Rectal smooth muscle tissue (tissue), 1 donor: ENCODE data around the gene CFAP45.

Experiments
- H3K27ac ChIP-seq: one replicate; pipeline ENCODE4 v1.7.0; 2013; ENCODE audit warnings: low read depth, low read length, inconsistent platforms
- H3K27me3 ChIP-seq: one replicate; pipeline ENCODE4 v1.7.0; 2013; ENCODE audit warnings: low read length; ENCODE audit not compliant: control insufficient read depth, insufficient read depth
- H3K36me3 ChIP-seq: one replicate; pipeline ENCODE4 v1.7.0; 2013; ENCODE audit warnings: low read length; ENCODE audit not compliant: control insufficient read depth, insufficient read depth
- H3K4me1 ChIP-seq: one replicate; pipeline ENCODE4 v1.7.0; 2013; ENCODE audit warnings: low read length; ENCODE audit not compliant: control insufficient read depth, insufficient read depth
- H3K4me3 ChIP-seq: one replicate; pipeline ENCODE4 v1.7.0; 2013; ENCODE audit warnings: low read length
- H3K9ac ChIP-seq: one replicate; pipeline ENCODE4 v1.7.0; 2013; ENCODE audit warnings: low read length

The CFAP45 gene

DNA sequence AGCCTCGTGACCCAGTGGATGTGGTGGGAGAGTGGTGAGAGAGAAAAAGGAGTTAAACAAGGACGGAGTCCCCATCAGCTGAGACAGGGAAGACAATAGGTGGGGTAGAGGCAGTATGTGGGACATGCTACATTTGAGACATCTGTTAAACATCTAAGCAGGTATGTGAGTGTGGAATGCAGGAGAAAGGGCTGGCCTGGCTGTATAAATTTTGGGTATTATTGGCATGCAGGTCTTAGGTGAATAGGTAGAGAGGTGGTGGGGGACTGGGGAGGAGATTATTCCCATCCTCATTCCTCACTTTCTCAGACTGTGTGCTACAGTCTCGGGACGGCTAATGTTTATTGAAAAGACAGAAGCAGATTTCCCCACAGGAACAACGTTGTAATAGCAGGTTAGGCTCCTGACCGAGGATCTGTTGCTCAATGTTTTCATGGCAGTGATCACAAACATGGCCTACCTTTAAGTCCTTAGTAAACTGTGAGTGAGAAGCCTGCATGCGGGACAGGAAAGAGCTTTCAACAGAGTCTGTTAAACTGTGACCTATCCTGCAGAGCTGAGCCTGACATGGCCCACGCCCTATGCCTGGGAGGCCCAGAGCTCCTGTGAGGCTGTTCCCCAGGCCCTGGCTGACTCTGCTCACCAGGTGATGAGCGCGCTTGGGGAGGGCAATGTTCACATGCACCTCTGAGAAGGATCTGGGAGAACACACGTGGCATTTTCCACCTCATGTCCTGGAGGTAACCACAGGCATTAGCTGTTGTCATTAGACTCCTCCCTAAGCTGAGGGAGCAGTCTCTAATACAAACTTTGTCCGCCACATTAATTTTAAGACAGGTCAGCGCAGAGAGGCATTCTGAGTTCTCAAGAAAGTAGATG is 54.0 kb downstream of the CFAP45 start:
- no peaks in the 10 kb centered on the region for H3K4me1 ChIP-seq
- no peak overlapping the region for H3K4me3 ChIP-seq
- no peak overlapping the region for H3K9ac ChIP-seq
- no peaks in the 10 kb centered on the region for H3K27me3 ChIP-seq
- no peaks in the 10 kb centered on the region for H3K36me3 ChIP-seq
- no peak overlapping the region for H3K27ac ChIP-seq

DNA sequence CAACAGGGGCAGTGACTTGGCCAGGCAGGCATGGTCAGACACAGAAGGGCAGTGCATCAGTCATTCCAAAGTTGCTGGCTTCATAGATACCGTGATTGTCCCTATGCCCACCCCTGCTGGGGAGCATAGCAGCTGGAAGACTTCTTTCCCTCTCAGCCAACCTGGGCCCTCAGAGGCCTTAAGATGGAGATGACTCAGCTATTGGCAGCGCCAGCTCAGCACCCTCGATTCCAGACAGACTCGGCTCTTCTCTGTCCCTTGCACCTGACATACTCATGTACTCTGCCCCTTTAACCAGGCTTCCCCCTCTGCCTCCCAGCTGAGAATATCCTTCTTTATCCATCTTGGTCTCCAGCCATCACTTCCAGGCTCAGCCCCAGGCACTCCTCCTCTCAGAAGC is 56.5 kb downstream of the CFAP45 start:
- H3K9ac ChIP-seq = no peak overlapping the region
- H3K4me1 ChIP-seq = no peaks in the 10 kb centered on the region
- no peaks in the 10 kb centered on the region for H3K36me3 ChIP-seq
- no peak overlapping the region for H3K4me3 ChIP-seq
- H3K27ac ChIP-seq = no peak overlapping the region
- H3K27me3 ChIP-seq = no peaks in the 10 kb centered on the region

DNA sequence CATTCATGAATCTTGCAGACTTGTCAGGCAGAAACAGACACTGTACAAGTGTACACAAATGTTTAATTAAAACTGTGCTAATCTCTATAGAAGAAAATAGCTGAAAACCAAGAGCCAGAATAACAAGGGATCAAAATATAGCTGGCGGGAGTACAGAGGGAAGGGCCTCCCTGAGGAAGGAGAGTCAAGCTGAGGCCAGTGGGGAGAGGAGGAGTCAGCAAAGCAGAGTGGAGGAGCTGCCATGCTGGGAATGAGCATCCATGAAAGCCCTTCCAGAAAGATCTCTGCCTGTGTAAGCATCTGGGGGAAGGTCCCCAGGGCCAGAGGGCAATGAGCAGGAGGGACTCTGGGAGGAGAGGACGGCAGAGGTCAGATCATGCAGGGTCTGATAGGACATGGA is 58.2 kb downstream of the CFAP45 start:
- Histone ChIP-seq H3K36me3 (peaks cover 3% of the 10 kb centered on the region), H3K27me3 (no peaks in the 10 kb centered on the region), H3K27ac (no peak overlapping the region), H3K4me1 (no peaks in the 10 kb centered on the region), H3K4me3 (no peak overlapping the region), H3K9ac (no peak overlapping the region)

DNA sequence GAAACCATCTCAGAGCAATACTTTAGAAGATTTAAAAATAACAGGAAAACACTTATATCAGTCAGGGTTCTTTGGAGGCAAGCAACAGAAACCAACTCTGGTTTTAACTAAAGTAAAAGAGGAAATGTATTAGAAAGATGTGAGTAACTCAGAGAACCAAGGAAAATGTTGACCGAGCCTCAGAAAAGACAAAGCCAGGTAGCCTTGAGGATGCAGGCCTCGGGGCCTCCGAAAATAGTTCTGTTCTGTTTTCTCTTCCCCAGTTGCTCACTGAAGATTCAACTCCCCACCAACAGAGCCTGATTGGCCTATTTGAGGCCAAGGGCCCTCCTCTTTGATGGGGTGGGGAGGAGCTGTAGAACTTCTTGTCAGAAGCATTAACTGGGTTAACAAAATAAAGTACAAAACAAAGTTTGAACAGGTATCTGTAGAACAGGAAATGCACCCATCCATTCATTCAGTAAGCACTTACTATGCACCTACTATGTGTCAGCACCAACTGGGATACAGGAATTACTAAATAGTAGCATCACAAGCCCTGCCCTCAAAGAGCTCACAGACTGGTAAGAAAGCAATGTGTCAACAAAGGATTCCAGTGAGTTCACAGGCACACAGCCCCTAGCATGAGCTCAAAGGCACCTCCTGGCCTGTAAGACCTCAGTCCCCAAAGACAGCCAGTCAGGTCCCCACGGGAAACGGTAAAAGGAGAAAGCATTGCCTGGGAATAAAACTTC is 60.7 kb downstream of the CFAP45 start:
- Histone ChIP-seq H3K9ac (no peak overlapping the region), H3K4me3 (no peak overlapping the region), H3K4me1 (no peaks in the 10 kb centered on the region), H3K27me3 (no peaks in the 10 kb centered on the region), H3K36me3 (peaks cover 6% of the 10 kb centered on the region), H3K27ac (no peak overlapping the region)

DNA sequence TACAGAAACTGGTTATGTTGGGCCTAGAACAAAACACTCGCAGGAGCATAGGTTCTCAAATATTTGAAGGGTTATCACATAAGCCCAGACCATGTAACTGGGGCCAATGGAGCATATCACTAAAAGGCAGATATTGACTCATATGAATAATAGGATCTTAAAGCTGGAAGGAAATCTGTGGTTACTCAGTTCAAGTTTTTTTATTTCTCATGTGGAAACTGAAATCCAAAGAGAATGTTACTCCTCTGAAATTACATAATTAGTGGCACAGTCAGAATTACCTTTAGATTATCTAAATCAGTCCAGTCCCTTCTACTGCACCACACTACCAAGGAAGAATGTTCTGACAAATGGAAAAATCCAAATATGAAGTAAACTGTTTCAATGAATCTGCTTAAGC is 61.2 kb downstream of the CFAP45 start:
- H3K27me3 ChIP-seq = no peaks in the 10 kb centered on the region
- H3K36me3 ChIP-seq = peaks cover 6% of the 10 kb centered on the region

DNA sequence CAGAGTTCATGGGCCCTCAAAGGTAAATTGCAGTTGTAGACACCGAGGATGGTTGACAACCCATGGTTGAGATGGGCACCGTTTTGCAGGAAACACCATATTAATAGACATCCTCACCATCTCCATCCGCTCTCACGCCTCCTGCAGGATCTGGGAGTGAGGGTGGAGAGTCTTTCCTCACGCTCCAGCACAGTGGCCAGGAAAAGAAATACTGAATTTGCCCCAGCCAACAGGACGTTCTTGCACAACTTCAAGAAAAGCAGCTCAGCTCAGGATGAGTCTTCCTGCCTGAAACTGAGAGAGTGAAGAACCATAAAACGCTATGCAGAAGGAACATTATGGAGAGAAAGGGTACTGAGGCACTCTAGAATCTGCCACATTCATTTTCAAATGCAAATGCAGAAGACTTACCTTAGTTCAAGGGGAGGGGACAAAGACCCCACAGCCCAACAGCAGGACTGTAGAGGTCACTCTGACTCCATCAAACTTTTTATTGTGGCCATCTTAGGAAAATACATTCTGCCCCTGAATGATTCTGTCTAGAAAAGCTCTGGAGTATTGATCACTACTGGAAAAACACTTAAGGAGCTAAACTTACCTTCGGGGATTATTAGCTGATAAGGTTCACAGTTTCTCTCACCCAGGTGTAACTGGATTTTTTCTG is 64.0 kb downstream of the CFAP45 start:
- Histone ChIP-seq H3K36me3 (peaks cover 6% of the 10 kb centered on the region), H3K27me3 (no peaks in the 10 kb centered on the region), H3K4me1 (no peaks in the 10 kb centered on the region), H3K27ac (no peak overlapping the region), H3K4me3 (no peak overlapping the region), H3K9ac (no peak overlapping the region)

More for the DNA sequence above, 61.2 kb downstream of the CFAP45 start:
- Histone ChIP-seq H3K9ac (no peak overlapping the region), H3K4me1 (no peaks in the 10 kb centered on the region), H3K27ac (no peak overlapping the region), H3K4me3 (no peak overlapping the region)

DNA sequence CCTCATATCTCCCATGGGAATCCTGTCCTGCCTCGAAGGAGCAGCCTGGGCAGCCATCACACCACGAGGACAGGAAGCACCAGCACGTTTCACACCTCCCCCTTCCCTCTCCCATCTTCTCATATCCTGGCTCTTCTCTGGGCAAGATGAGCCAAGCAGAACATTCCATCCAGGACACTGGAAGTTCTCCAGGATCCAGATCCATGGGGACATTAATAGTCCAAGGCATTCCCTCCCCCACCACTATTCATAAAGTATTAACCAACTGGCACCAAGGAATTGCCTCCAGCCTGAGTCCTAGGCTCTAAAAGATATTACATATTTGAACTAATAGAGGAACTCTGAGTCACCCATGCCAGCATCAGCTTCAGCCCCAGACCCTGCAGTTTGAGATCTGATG is 64.6 kb downstream of the CFAP45 start:
- peaks cover 6% of the 10 kb centered on the region for H3K36me3 ChIP-seq
- H3K9ac ChIP-seq = no peak overlapping the region
- no peaks in the 10 kb centered on the region for H3K27me3 ChIP-seq
- no peak overlapping the region for H3K27ac ChIP-seq
- H3K4me3 ChIP-seq = no peak overlapping the region
- H3K4me1 ChIP-seq = no peaks in the 10 kb centered on the region

DNA sequence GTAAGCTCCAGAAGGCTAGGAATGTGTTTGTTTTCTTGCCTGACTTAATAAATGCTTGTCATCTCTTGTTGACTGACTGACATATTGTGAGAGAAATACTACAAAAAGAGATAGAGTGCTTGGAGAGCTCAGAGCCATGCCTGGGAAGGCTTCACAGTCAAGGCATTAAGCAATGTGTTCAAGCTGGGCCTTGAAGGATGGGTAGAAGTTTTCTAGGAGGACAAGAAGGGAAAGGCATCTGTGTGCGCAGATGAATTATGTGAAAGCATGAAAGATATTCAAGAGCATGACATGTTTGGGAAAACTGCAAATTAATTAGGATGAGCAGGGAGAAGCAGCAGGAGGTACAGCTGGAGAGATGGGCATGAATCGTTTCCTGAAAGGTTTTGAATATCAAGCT is 67.7 kb downstream of the CFAP45 start:
- Histone ChIP-seq H3K36me3 (peaks cover 3% of the 10 kb centered on the region), H3K4me3 (no peak overlapping the region), H3K27me3 (no peaks in the 10 kb centered on the region), H3K4me1 (no peaks in the 10 kb centered on the region), H3K27ac (no peak overlapping the region), H3K9ac (no peak overlapping the region)

DNA sequence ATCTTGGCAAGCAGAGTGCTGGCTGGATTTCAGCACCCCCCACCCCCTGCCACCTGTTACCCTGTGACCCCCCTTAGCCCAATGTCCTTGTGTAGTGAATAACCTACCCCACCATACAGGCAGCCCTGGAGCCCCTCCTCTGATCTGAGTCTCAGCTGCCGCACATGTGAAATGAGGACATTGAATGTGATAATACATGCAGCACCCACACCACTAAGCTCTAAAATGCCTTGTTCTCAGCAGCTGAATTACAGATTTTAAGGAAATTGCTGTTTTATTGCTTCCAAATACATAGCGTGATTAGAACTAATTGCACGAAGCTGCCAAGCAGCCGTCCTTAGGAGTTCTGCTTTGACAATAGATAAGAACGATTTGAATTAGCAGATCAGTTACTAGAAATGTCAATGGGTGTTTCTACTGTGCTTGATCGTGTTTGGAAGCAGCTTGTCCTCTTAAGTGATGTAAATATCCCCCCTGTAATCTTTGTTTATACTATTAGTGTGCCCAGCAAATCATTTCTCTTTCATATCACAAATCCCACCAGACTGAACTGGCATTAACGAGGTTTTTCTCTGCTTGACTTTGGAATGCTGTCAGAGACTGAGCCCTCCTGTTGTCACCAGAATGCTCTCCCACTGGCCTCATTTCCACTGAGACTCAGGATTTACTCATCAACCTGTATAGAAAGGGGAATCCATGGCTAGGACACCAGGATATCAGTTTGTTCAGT is 68.4 kb downstream of the CFAP45 start:
- Histone ChIP-seq H3K9ac (no peak overlapping the region), H3K27ac (no peak overlapping the region)

DNA sequence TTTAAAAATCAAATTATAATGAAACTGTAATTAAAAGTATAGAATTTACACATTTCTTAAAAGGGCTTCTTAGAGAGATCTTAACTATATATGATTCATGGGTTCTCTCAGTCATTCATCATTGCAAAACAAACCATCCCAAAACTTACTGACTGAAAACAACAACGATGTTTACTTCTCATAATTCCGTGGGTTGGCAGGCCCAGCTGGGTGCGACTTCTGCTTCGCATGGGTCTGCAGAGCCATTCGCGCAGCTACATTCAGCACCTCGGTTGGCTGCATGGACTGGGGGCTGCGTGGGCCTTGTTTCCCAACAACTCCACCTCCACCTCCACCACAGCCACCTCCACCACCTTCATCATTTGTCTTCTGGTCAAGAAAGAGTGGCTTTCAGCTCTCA is 69.2 kb downstream of the CFAP45 start:
- Histone ChIP-seq H3K4me3 (no peak overlapping the region), H3K4me1 (no peaks in the 10 kb centered on the region), H3K27me3 (no peaks in the 10 kb centered on the region), H3K36me3 (peaks cover 3% of the 10 kb centered on the region), H3K27ac (no peak overlapping the region), H3K9ac (no peak overlapping the region)

More for the DNA sequence above, 68.4 kb downstream of the CFAP45 start:
- H3K36me3 ChIP-seq = peaks cover 3% of the 10 kb centered on the region
- no peaks in the 10 kb centered on the region for H3K27me3 ChIP-seq
- no peaks in the 10 kb centered on the region for H3K4me1 ChIP-seq
- no peak overlapping the region for H3K4me3 ChIP-seq

DNA sequence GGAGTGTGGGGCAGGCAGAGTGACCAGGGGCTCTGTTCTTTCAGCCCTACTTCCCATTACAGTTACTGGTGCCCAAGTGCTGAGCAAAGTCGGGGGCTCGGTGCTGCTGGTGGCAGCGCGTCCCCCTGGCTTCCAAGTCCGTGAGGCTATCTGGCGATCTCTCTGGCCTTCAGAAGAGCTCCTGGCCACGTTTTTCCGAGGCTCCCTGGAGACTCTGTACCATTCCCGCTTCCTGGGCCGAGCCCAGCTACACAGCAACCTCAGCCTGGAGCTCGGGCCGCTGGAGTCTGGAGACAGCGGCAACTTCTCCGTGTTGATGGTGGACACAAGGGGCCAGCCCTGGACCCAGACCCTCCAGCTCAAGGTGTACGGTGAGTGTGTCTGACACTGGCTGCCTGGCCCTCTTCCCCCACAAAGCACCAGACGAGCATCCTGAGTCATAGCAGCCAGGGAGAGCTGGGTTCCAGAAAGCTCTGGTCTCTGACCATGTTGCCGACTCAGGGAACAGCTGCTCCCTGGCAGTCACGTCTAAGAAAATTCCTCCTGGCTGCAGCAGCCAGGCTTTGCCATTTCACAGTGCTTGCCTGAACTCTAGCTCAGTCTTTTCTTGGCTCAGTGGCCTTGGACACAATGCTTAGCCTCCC is 70.0 kb downstream of the CFAP45 start:
- H3K27ac ChIP-seq = no peak overlapping the region
- H3K4me1 ChIP-seq = no peaks in the 10 kb centered on the region
- no peaks in the 10 kb centered on the region for H3K27me3 ChIP-seq
- H3K4me3 ChIP-seq = no peak overlapping the region
- no peaks in the 10 kb centered on the region for H3K36me3 ChIP-seq
- H3K9ac ChIP-seq = no peak overlapping the region

DNA sequence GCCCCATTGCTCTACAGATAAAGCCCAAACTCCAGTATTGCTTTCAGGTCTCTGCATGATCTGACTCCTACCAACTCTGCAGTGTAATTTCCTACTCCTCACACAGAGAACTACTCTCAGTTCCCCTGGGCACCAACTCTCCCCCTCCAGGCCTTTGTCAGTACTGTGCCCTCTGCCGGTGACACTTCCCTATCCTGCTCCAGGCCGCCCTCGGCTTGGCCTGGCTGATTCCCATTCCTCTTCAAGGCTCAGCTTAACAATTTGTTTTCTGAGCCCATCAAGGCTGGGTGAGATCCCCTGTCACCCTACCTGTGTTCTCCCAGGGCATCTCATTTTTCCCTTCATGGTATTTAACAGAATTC is 70.7 kb downstream of the CFAP45 start:
- Histone ChIP-seq H3K4me1 (no peaks in the 10 kb centered on the region), H3K27me3 (no peaks in the 10 kb centered on the region), H3K36me3 (no peaks in the 10 kb centered on the region), H3K9ac (no peak overlapping the region), H3K4me3 (no peak overlapping the region), H3K27ac (no peak overlapping the region)
